IPS-20b (cell line): ENCODE results near the gene MYCBP2.
A peak's percentile ranks its signal among the peaks of the same experiment; 100 is the strongest.

Experiments used
- H3K27ac ChIP-seq: one replicate; pipeline ENCODE4 v1.5.1; 2013; ENCODE audit warnings: low read length
- H3K27me3 ChIP-seq: 2 replicates; pipeline ENCODE4 v1.6.1; 2013; ENCODE audit warnings: mild to moderate bottlenecking, low read length, inconsistent platforms; ENCODE audit not compliant: insufficient read depth
- H3K36me3 ChIP-seq: 2 replicates; pipeline ENCODE4 v1.6.1; 2013; ENCODE audit warnings: low read depth, mild to moderate bottlenecking, inconsistent platforms, low read length, moderate library complexity; ENCODE audit not compliant: insufficient read depth
- H3K4me1 ChIP-seq: 2 replicates; pipeline ENCODE4 v1.6.1; 2013; ENCODE audit warnings: mild to moderate bottlenecking, control low read depth, inconsistent platforms, low read length, moderate library complexity; ENCODE audit not compliant: insufficient read depth
- H3K4me3 ChIP-seq: 2 replicates; pipeline ENCODE4 v1.5.1; 2013; ENCODE audit warnings: mild to moderate bottlenecking, low read length, inconsistent platforms
- H3K9ac ChIP-seq: 2 replicates; pipeline ENCODE4 v1.6.1; 2013; ENCODE audit warnings: low read depth, mild to moderate bottlenecking, inconsistent platforms, low read length, moderate library complexity
- H3K9me3 ChIP-seq: 2 replicates; pipeline ENCODE4 v1.6.1; 2013; ENCODE audit warnings: mild to moderate bottlenecking, low read depth, low read length, inconsistent platforms; ENCODE audit not compliant: insufficient read depth

Gene MYCBP2

DNA sequence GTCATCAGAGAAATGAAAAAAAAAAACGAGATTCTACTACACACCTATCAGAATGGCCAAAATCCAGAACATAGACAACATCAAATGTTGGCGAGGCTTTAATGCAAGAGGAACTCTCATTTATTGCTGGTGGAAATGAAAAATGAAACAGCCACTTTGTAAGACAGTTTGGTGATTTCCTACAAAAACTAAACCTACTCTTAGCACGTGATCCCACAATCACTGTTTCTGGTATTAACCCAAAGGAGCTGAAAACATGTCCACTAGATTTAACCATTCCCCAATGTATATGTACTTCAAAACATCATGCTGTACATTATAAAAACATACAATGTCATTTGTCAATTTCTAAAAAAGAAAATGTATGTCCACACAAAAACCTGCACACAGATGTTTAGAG lies 13.0 kb downstream of the MYCBP2 start:
- Histone ChIP-seq H3K9me3 (no peaks in the 10 kb centered on the region), H3K27ac (peak overlapping the region; percentile 65), H3K27me3 (no peaks in the 10 kb centered on the region), H3K36me3 (no peaks in the 10 kb centered on the region), H3K9ac (no peak overlapping the region), H3K4me3 (no peak overlapping the region), H3K4me1 (peaks cover 25% of the 10 kb centered on the region)

DNA sequence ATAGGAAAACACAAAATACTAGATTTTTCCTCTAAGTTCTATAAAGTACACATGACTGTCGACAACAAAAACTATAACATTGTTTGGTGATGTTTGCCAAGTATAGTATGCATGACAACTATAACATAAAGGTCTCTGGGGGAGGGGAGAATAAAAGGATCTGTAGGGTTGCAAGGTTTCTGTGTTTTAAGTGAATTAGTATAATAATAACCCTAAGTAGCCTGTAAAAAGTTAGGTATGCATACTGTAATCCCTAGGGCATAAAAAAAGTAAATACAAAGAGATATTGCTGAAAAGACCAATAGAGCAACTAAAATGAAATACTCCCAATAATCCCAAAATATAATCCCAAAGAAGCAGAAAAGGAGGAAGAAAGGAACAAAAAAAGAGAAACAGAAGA lies 14.6 kb downstream of the MYCBP2 start:
- Histone ChIP-seq H3K4me1 (peaks cover 25% of the 10 kb centered on the region), H3K27me3 (no peaks in the 10 kb centered on the region), H3K36me3 (no peaks in the 10 kb centered on the region), H3K9ac (peak overlapping the region; percentile 33; the same call in 1 of the 2 replicates), H3K27ac (peak overlapping the region; percentile 83), H3K9me3 (no peaks in the 10 kb centered on the region), H3K4me3 (peak overlapping the region; percentile 39)

DNA sequence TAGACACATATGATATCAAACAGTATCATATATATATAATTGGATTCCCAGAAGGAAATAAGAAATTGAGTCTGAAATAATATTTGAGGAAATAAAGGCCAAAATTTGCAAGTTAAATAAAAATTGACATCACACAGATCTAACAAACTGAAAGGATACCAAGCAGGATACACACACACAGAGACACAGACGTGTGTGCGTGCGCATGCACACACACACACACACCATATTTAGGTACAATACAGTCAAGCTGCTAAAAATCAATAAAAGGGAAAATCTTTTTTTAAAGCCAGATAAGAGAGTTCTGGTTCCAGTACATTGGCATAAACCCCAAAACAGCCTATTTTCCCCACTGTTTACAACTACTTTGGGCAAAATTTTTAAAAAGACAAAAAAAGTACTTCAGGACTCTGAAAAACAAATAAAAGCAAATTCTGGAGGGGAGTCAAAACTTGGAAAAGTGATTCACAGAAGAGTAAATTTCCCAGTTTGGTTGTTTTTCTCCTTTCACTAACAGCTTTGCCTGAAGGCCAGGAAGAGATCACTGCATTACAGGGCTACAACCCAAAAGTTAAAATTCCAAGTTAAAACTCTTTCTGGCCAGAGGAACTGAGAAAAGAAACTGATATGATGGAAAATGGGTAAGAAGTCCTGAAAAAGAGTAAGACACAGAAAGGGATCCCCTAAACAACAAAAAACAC lies 16.2 kb downstream of the MYCBP2 start:
- peak overlapping the region; percentile 46 for H3K27ac ChIP-seq

DNA sequence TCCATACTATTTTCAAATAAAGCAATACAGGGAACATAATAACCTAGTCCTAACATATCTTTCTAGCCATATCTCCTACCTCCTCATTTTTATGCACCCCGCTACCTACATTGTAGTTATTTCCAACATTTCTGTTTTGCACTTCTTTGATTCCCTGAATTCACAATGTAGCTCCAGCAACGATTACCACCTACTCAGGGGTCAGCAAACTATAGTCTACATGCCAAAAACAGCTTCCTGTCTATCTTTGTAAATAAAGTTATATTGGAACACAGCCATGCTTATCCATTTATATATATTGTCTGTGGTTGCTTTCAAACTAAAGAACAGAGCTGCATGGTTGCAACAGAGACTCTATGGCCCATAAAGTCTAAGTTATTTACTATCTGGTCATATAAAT lies 16.7 kb downstream of the MYCBP2 start:
- Histone ChIP-seq H3K4me3 (no peak overlapping the region), H3K4me1 (peaks cover 38% of the 10 kb centered on the region), H3K9ac (no peak overlapping the region), H3K36me3 (no peaks in the 10 kb centered on the region), H3K9me3 (no peaks in the 10 kb centered on the region), H3K27ac (no peak overlapping the region), H3K27me3 (no peaks in the 10 kb centered on the region)

More for the DNA sequence above, 16.2 kb downstream of the MYCBP2 start:
- no peaks in the 10 kb centered on the region for H3K9me3 ChIP-seq
- peaks cover 33% of the 10 kb centered on the region for H3K4me1 ChIP-seq
- H3K27me3 ChIP-seq: no peaks in the 10 kb centered on the region
- H3K9ac ChIP-seq: peak overlapping the region; percentile 34; the same call in 1 of the 2 replicates
- no peaks in the 10 kb centered on the region for H3K36me3 ChIP-seq
- no peak overlapping the region for H3K4me3 ChIP-seq

DNA sequence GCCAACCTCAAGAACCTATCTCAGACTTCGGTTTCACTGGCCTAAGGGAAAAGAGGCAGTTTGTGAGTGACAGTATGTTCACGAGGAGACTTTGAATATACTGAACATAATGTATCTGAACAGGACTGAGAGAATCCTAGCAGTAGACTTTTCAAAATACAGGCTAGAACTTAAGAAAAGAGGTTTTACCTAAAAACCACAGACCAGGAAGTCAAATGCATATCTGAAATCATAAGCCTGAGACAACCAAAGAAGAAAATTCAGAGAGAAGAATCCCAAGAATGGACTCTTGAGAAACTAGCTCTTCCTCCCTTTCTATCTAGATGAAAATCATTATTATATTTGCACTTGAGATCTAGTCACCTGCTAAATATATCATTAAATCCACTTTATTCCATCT lies 17.6 kb downstream of the MYCBP2 start:
- no peak overlapping the region for H3K27ac ChIP-seq
- peaks cover 41% of the 10 kb centered on the region for H3K4me1 ChIP-seq
- no peaks in the 10 kb centered on the region for H3K27me3 ChIP-seq
- H3K36me3 ChIP-seq: no peaks in the 10 kb centered on the region
- H3K4me3 ChIP-seq: no peak overlapping the region
- no peak overlapping the region for H3K9ac ChIP-seq
- no peaks in the 10 kb centered on the region for H3K9me3 ChIP-seq

DNA sequence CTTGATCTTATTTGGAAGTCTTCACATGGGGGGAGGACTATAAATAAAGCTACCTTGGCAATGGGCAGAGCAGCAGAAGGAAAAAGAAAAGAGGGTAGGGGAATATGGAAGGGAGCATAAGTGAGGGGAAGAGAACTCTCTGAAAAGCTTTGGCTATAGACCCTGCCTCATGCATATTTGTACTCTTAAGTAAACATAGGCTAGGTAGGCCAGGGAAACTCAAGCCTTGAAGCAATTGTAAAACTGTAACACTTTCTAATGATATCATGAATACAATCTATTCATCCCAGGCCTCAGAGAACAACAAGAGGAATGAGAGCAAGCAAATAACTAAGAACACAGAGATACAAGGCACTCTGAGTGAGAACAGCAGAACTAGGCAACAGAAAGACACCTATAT lies 20.4 kb downstream of the MYCBP2 start:
- no peak overlapping the region for H3K4me3 ChIP-seq
- no peaks in the 10 kb centered on the region for H3K27me3 ChIP-seq
- no peaks in the 10 kb centered on the region for H3K36me3 ChIP-seq
- H3K9me3 ChIP-seq: no peaks in the 10 kb centered on the region
- H3K4me1 ChIP-seq: peaks cover 33% of the 10 kb centered on the region
- no peak overlapping the region for H3K27ac ChIP-seq
- no peak overlapping the region for H3K9ac ChIP-seq

DNA sequence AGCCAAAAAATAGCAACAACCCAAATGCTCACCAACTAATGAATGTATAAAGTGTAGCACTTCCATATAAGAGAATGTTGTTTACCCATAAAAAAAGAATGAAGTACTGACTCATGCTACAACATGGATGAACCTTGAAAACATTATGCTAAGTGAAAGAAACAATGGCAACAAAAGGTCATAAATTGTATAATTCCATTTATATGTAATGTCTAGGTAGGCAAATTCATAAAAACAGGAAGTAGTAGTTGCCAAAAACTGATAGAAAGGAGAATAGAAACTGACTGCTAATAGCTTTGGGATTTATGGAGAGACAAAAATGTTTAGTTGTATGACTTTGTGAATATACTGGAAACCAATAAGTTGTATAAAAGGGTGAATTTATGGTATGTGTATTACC lies 21.6 kb downstream of the MYCBP2 start:
- H3K9me3 ChIP-seq: no peaks in the 10 kb centered on the region
- H3K4me3 ChIP-seq: no peak overlapping the region
- H3K36me3 ChIP-seq: no peaks in the 10 kb centered on the region
- H3K9ac ChIP-seq: no peak overlapping the region
- no peak overlapping the region for H3K27ac ChIP-seq
- no peaks in the 10 kb centered on the region for H3K27me3 ChIP-seq
- peaks cover 27% of the 10 kb centered on the region for H3K4me1 ChIP-seq

DNA sequence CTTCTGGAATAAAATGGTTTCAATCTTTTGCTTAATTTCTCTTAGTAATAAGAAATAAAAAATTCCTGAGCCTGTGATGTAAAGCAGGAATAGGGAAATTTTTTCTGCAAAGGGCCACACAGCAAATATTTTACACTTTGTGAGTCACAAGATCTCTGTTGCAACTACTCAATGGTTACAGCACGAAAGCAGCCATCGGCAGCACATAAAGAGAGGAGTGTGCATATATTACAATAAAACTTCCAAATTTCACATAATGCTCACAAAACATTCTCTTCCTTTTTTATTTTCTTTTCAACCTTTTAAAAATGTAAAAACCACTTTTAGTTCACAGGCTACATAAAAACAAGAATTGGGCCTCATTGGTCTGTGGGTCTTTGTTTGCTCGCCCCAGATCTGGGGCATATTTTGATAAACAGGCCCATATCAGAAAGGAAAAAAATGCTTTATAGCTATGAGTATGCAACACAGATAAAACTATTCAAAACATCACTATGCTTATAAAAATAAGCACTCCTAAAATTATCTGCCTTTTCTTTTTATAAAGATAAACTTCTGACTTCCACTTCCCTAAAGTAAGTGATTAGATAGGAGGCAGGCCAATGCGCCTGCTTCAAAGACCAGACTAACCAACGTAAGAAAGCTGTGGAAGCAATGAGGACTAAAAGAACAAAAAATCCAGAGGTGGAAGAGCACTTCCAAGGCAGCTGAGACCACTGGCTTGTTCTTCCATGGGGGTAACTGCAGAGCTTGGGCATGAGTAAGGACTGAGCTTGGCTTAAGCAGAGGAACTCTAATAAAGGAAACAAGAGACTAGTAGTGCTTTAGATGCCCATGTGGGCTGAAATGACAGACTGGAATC lies 26.5 kb downstream of the MYCBP2 start:
- Histone ChIP-seq H3K27me3 (no peaks in the 10 kb centered on the region), H3K27ac (no peak overlapping the region), H3K9ac (no peak overlapping the region), H3K9me3 (no peaks in the 10 kb centered on the region), H3K4me3 (no peak overlapping the region), H3K4me1 (peaks cover 21% of the 10 kb centered on the region; the same call in 1 of the 2 replicates), H3K36me3 (peaks cover 4% of the 10 kb centered on the region; the same call in 1 of the 2 replicates)

DNA sequence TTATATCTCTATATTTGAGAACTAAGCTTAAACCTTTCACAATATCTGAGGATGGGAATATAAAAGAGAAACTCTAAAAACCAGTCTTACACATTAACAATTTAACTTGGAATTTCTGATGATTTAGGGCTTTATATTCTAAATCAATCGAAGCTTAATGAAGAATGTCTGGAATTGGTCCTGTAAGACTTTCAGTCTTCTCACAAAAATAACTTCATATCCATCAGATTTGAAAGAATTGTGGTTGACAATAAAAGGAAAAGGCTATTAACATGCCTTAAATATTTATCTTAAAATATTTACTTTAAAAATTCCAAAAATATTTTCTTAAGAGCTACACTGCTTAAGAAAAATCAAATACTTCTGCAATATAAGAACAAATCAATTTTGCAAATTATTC lies 27.3 kb downstream of the MYCBP2 start:
- Histone ChIP-seq H3K36me3 (peaks cover 4% of the 10 kb centered on the region; the same call in 1 of the 2 replicates), H3K27me3 (no peaks in the 10 kb centered on the region), H3K9ac (no peak overlapping the region), H3K27ac (no peak overlapping the region), H3K9me3 (no peaks in the 10 kb centered on the region), H3K4me1 (peaks cover 16% of the 10 kb centered on the region; the same call in 1 of the 2 replicates), H3K4me3 (no peak overlapping the region)

DNA sequence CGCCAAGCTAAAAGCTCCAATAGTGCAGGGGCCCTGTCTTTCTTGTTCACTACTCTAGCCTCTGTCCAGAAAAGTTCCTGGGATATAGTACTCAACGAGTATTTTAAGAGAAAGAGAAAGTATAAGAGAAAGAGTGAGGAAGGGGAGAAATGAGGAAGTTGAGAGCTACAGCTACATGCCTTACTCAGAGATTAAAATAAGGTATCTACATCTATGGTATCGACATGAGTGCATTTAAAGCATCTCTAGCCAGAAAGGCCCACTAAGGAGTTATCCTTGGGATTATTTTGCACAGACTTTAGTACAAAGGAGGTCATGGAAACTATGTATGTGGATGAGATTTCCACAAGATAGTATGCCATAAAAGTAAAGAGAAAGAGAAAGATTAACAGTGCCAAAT lies 28.5 kb downstream of the MYCBP2 start:
- Histone ChIP-seq H3K27ac (no peak overlapping the region), H3K36me3 (peaks cover 9% of the 10 kb centered on the region; the same call in 1 of the 2 replicates), H3K9me3 (no peaks in the 10 kb centered on the region), H3K4me1 (peaks cover 11% of the 10 kb centered on the region; the same call in 1 of the 2 replicates), H3K9ac (no peak overlapping the region), H3K4me3 (no peak overlapping the region), H3K27me3 (no peaks in the 10 kb centered on the region)

DNA sequence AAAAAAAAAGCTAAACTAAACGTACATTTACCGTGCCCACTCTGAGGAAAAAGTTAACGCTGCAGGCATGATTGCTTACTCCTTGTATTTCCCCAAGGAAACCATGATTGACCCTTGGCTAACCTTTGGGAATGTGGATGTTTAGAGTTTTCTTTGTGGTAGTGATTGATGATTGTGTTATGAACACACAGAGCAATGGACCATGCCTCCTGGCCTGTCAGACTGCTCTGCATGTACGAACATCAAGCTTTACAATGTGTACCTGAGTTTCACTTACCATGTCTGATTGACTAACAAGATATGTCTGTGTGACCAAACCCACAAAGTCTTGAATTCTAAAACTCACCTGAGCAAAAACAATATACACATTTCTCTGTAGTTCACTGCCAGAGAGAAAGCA lies 35.1 kb downstream of the MYCBP2 start:
- Histone ChIP-seq H3K4me3 (no peak overlapping the region), H3K4me1 (peaks cover 11% of the 10 kb centered on the region; the same call in 1 of the 2 replicates), H3K27me3 (no peaks in the 10 kb centered on the region), H3K9me3 (no peaks in the 10 kb centered on the region), H3K36me3 (peaks cover 27% of the 10 kb centered on the region; the same call in 1 of the 2 replicates), H3K27ac (no peak overlapping the region), H3K9ac (no peak overlapping the region)
